Mucosa of rectum (tissue), 2 donors: Measurements from ENCODE around the gene EEIG1.

ENCODE experiments used
- H3K27ac ChIP-seq, 2 donors: one replicate each; pipeline ENCODE4 v1.7.0; 2013; ENCODE audit warnings: inconsistent platforms in 2 of 2, low read depth in 2 of 2, low read length in 2 of 2
- H3K27me3 ChIP-seq, 2 donors: one replicate each; pipeline ENCODE4 v1.7.0; 2013; ENCODE audit warnings: low read length in 2 of 2; ENCODE audit not compliant: control insufficient read depth in 2 of 2, insufficient read depth in 2 of 2
- H3K36me3 ChIP-seq, 2 donors: one replicate each; pipeline ENCODE4 v1.7.0; 2013; ENCODE audit warnings: low read length in 2 of 2; ENCODE audit not compliant: control insufficient read depth in 2 of 2, insufficient read depth in 2 of 2
- H3K4me1 ChIP-seq, 2 donors: one replicate each; pipeline ENCODE4 v1.7.0; 2013; ENCODE audit warnings: low read length in 2 of 2, mild to moderate bottlenecking in 1 of 2; ENCODE audit not compliant: control insufficient read depth in 2 of 2, insufficient read depth in 2 of 2
- H3K4me3 ChIP-seq, 2 donors: one replicate each; pipeline ENCODE4 v1.7.0; 2013; ENCODE audit warnings: low read length in 2 of 2
- H3K9ac ChIP-seq, 2 donors: one replicate each; pipeline ENCODE4 v1.7.0; 2013; ENCODE audit warnings: low read length in 2 of 2, low read depth in 1 of 2, mild to moderate bottlenecking in 1 of 2
- H3K9me3 ChIP-seq, 2 donors: one replicate each; pipeline ENCODE4 v1.7.0; 2013; ENCODE audit warnings: low read length in 2 of 2; ENCODE audit not compliant: control insufficient read depth in 2 of 2
- donor health status: healthy.
- donor health status: Normal muscosa, but diverticular disease.

EEIG1 gene

GRCh38 chr9:127950513-127951289 lies 30.1 kb downstream of the EEIG1 start:
- H3K4me1 ChIP-seq, result peaks cover 25 to 40% of the 10 kb centered on the region in 2 donors
- H3K27me3 ChIP-seq, result no peaks in the 10 kb centered on the region
- no peak overlapping the region for H3K9ac ChIP-seq
- H3K36me3 ChIP-seq, result peaks cover 14 to 27% of the 10 kb centered on the region in 2 donors
- H3K4me3 ChIP-seq, result no peak overlapping the region
- peak overlapping the region in 1 of 2 donors; percentile 61 for H3K27ac ChIP-seq
- H3K9me3 ChIP-seq, result no peaks in the 10 kb centered on the region

GRCh38 chr9:127949827-127950512 lies 30.8 kb downstream of the EEIG1 start:
- H3K27me3 ChIP-seq, result no peaks in the 10 kb centered on the region
- peak overlapping the region in 1 of 2 donors; percentile 61 for H3K27ac ChIP-seq
- no peak overlapping the region for H3K9ac ChIP-seq
- H3K4me1 ChIP-seq, result peaks cover 18 to 33% of the 10 kb centered on the region in 2 donors
- H3K9me3 ChIP-seq, result no peaks in the 10 kb centered on the region
- H3K36me3 ChIP-seq, result peaks cover 21 to 34% of the 10 kb centered on the region in 2 donors
- no peak overlapping the region for H3K4me3 ChIP-seq

DNA sequence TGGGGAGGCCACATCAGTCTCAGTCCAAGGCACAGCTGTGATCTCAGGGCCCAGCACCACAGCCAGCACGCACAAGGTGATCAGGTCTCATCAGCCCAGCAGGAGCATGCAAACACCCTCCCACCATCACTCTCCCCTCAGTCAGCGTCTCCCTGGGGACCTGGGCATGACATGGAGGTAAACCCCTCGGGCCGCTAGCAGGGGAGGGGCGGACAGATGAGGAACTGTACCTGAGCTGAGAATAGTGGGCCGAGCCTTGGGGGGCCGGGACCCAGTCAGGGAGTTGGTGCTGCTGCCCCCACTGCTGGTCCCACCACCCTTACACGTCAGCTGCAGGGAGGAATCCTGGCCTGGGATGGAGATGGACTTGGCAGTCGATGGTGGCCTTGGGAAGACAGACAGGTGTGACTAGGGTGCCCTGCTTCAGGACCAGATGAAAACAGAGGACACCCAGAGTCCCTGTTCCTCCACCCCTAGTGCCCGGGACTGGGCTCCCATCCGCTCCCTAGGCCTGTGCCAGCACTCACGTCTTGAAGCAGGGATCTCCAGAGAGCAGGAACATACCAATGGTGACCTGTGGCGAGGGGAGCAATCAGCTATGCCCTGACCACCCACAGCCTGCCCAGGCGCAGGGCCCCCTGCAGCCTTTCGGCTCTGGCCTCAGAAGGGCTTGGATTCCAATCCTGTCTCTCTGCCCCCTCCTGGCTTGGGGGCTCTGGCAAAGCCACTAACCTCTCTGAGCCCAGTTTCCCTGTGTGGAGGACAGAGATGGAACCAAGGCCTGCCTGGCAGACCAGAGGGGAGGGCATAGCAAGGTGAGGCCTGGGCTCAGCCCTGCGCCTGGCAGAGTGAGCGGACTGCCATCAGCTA lies 32.7 kb downstream of the EEIG1 start:
- no peak overlapping the region for H3K9ac ChIP-seq
- H3K4me1 ChIP-seq, result peaks cover 2 to 18% of the 10 kb centered on the region in 2 donors
- no peak overlapping the region for H3K27ac ChIP-seq
- H3K27me3 ChIP-seq, result no peaks in the 10 kb centered on the region
- no peaks in the 10 kb centered on the region for H3K9me3 ChIP-seq
- H3K36me3 ChIP-seq, result peaks cover 39 to 49% of the 10 kb centered on the region in 2 donors
- H3K4me3 ChIP-seq, result no peak overlapping the region

DNA sequence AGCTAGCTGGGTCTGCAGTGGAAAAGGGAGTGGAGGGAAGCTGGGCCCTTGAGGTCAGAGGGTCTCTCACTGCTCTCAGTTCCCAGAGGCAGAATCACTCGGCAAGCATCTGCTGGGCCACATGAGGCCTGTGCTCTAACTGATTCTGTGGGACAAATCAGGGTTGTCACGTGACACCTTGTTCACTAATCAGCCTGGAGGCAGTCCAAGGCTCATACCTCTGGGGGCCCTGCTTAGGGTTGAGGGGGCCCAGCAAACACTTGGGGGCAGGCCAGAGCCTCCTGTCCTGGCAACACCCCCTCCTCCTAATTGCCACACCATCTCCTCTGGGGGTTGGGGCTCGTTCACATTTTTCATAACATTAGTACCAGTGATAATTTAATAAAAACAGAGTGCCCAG lies 34.1 kb downstream of the EEIG1 start:
- Histone ChIP-seq H3K36me3 (peaks cover 44 to 58% of the 10 kb centered on the region in 2 donors), H3K4me3 (no peak overlapping the region), H3K9me3 (no peaks in the 10 kb centered on the region), H3K27me3 (no peaks in the 10 kb centered on the region), H3K27ac (no peak overlapping the region), H3K4me1 (peaks cover 4 to 12% of the 10 kb centered on the region in 2 donors), H3K9ac (no peak overlapping the region)

DNA sequence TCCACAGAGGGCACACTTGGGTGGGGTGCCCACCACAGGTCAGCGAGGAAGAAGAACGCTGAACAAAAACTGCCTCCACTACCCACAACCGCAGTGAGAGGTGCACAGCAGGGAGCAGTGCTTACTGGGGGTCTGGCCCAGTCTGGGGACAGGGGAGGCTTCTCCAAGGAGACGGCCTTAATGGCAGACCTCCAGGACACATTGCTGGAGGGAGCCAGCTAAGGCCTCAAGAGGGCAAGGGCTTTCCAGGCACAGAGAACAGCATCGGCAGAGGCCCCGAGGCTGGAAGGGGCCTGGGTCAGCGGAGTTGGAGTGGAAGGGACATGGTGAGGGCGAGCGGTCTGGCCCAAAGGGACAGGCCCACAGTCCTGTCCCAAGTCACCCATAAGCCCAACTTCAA lies 34.8 kb downstream of the EEIG1 start:
- no peak overlapping the region for H3K27ac ChIP-seq
- H3K36me3 ChIP-seq, result peaks cover 48 to 61% of the 10 kb centered on the region in 2 donors
- H3K9ac ChIP-seq, result no peak overlapping the region
- no peaks in the 10 kb centered on the region for H3K27me3 ChIP-seq
- H3K4me1 ChIP-seq, result peaks cover 4 to 11% of the 10 kb centered on the region in 2 donors
- H3K4me3 ChIP-seq, result no peak overlapping the region
- H3K9me3 ChIP-seq, result no peaks in the 10 kb centered on the region

- peaks cover 4% of the 10 kb centered on the region in 2 donors for H3K4me1 ChIP-seq
- H3K9ac ChIP-seq, result no peak overlapping the region
- H3K27ac ChIP-seq, result no peak overlapping the region
- no peaks in the 10 kb centered on the region for H3K9me3 ChIP-seq
- no peaks in the 10 kb centered on the region for H3K27me3 ChIP-seq
- H3K36me3 ChIP-seq, result peaks cover 49 to 62% of the 10 kb centered on the region in 2 donors
- H3K4me3 ChIP-seq, result no peak overlapping the region
Measured at GRCh38 chr9:127945338-127945737, 35.5 kb downstream of the EEIG1 start.

DNA sequence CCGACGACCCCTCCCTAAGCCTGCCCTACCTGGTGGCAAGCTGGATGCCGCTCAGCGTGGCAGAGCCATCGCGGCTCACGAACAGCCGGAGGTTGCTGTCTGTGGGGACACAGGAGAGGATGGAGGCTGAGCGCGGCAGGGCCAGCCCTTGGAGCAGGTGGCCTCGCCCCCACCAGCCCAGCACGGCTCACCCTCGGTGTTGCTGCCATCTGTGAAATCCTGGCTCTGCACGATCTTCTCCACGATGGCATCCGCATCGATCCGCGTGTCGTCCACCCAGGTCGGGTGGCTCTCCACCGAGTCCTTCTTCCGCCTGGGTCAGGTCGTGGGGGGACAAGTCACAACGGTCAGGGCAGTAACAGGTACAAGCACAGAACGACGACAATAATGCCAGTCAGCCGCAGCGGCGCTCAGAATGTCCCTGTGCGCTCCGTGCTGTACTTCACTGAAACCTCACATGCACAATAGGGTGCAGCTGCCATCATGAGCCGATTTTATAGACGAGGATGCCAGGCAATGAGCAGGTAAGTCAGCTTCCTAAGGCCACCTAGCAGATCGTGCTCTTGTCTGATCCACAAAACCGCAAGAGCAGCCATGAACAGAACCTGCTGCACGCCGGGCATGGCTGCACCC lies 36.1 kb downstream of the EEIG1 start:
- Histone ChIP-seq H3K4me1 (peaks cover 4% of the 10 kb centered on the region in 2 donors), H3K27ac (no peak overlapping the region), H3K36me3 (peaks cover 49 to 61% of the 10 kb centered on the region in 2 donors)

DNA sequence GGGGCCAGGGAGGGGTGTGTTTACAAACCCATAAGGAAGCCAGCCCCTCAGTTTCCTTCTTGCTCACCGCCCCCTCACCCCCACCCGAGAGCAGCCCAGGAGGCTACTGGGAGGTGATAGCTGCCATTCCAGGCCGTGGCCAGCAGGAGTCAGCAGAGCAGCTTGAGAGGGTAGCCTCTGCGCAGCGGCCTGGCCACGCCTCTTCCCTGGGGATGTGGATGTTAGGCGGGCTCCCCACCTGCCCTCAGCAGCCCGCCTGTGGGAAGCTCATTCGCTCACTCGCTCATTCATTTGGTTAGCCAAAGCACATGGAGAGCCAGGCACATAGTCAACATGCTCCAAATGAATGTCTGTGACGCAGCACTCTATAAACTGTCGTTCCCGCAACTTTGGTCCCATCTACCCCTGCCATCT lies 37.1 kb downstream of the EEIG1 start:
- H3K4me1 ChIP-seq, result peaks cover 4% of the 10 kb centered on the region in 2 donors
- no peaks in the 10 kb centered on the region for H3K27me3 ChIP-seq
- no peak overlapping the region for H3K4me3 ChIP-seq
- no peak overlapping the region for H3K27ac ChIP-seq
- peaks cover 49 to 59% of the 10 kb centered on the region in 2 donors for H3K36me3 ChIP-seq
- H3K9ac ChIP-seq, result no peak overlapping the region
- H3K9me3 ChIP-seq, result no peaks in the 10 kb centered on the region

More for the DNA sequence above, 36.1 kb downstream of the EEIG1 start:
- Histone ChIP-seq H3K27me3 (no peaks in the 10 kb centered on the region), H3K9ac (no peak overlapping the region), H3K4me3 (no peak overlapping the region), H3K9me3 (no peaks in the 10 kb centered on the region)

DNA sequence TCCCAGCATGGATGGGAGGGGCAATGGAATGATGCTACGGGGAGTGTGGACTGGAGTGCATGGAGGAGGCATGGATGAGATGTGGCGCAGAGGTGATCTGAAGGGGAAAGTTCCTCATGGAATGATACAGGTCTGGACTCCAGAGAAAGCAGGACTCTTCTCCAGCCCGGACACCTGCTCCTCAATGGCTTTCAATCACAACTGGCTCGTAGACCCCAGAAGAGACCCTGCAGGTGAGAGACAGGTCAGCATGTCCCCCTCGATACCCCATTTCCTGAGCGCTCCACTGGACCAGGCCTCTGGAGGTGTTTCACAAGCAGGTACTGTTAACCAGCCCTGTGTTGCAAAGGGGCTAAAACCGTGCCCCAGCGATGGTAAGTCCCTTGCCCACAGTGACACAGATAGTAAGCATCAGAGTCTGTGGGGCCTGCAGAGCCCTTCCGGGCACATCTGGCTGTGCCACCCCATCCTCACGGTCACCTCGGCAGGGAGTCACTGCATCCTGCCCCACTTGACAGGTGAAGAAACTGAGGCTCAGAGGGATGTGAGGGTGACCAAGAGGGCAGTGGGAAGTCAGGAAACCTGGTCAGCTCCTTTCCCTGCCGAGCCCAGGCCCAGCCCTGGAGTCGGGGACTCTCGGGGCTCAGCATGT lies 37.7 kb downstream of the EEIG1 start:
- Histone ChIP-seq H3K4me3 (no peak overlapping the region), H3K27ac (no peak overlapping the region), H3K9ac (no peak overlapping the region), H3K9me3 (no peaks in the 10 kb centered on the region), H3K4me1 (peaks cover 6 to 8% of the 10 kb centered on the region in 2 donors), H3K27me3 (no peaks in the 10 kb centered on the region), H3K36me3 (peaks cover 45 to 53% of the 10 kb centered on the region in 2 donors)
